DOHH2 (cell line): ENCODE data around the gene LSM8.

Experiments
- H3F3A ChIP-seq: fragments of 200-600 bp; sonication (generic), shearing (Covaris generic); 2 replicates; pipeline ENCODE4 v1.6.0; 2016; ENCODE audit warnings: antibody characterized with exemption, mild to moderate bottlenecking; ENCODE audit not compliant: control insufficient read depth, insufficient read depth
- H3K27ac ChIP-seq: fragments of 200-600 bp; sonication (generic); 2 replicates; pipeline ENCODE4 v1.5.1; 2014; ENCODE audit warnings: low read depth, mild to moderate bottlenecking, low read length, moderate library complexity
- H3K27me3 ChIP-seq: fragments of 200-600 bp; sonication (generic); 2 replicates; pipeline ENCODE4 v1.6.1; 2014; ENCODE audit warnings: mild to moderate bottlenecking, low read length, mixed read lengths; ENCODE audit not compliant: control insufficient read depth
- H3K36me3 ChIP-seq: fragments of 200-600 bp; sonication (generic); 2 replicates; pipeline ENCODE4 v1.6.1; 2014; ENCODE audit warnings: mild to moderate bottlenecking, low read length, moderate library complexity, mixed read lengths; ENCODE audit not compliant: control insufficient read depth
- H3K4me1 ChIP-seq: fragments of 200-600 bp; sonication (generic); 2 replicates; pipeline ENCODE4 v1.6.1; 2014; ENCODE audit warnings: mild to moderate bottlenecking, low read length, mixed read lengths; ENCODE audit not compliant: control insufficient read depth
- H3K4me2 ChIP-seq: fragments of 200-600 bp; sonication (generic); 2 replicates; pipeline ENCODE4 v1.6.0; 2014; ENCODE audit warnings: mild to moderate bottlenecking, low read length, moderate library complexity
- H3K4me3 ChIP-seq: fragments of 200-600 bp; sonication (generic); 2 replicates; pipeline ENCODE4 v1.5.1; 2014; ENCODE audit warnings: mild to moderate bottlenecking, low read length, mixed read lengths
- H3K79me2 ChIP-seq: fragments of 200-600 bp; sonication (generic); 2 replicates; pipeline ENCODE4 v1.6.1; 2014; ENCODE audit warnings: mild to moderate bottlenecking, low read length, mixed read lengths; ENCODE audit not compliant: control insufficient read depth
- H3K9me2 ChIP-seq: fragments of 200-600 bp; sonication (generic); replicated peaks from 2 replicates; pipeline ENCODE4 v1.6.1; 2014; ENCODE audit warnings: mild to moderate bottlenecking, low read length, mixed read lengths; ENCODE audit not compliant: control insufficient read depth
- H3K9me3 ChIP-seq: fragments of 200-600 bp; sonication (generic); 2 replicates; pipeline ENCODE4 v1.6.1; 2014; ENCODE audit warnings: antibody characterized with exemption, low read length, mixed read lengths; ENCODE audit not compliant: control insufficient read depth, insufficient read depth
- H4K20me1 ChIP-seq: fragments of 200-600 bp; sonication (generic); 2 replicates; pipeline ENCODE4 v1.6.0; 2014; ENCODE audit warnings: low read depth, mild to moderate bottlenecking, antibody characterized with exemption, low read length, moderate library complexity; ENCODE audit not compliant: control insufficient read depth, insufficient read depth
- CTCF ChIP-seq: fragments of 200-600 bp; sonication (generic); IDR thresholded peaks from one replicate; pipeline ENCODE4 v1.5.1; 2014; ENCODE audit warnings: antibody characterized with exemption, mild to moderate bottlenecking, low read depth, low read length; ENCODE audit not compliant: poor library complexity, severe bottlenecking
- EZH2phosphoT487 ChIP-seq: fragments of 200-600 bp; sonication (generic); IDR thresholded peaks from 2 replicates; pipeline ENCODE4 v1.6.1; 2017; ENCODE audit warnings: borderline replicate concordance, mild to moderate bottlenecking, antibody characterized with exemption, low read length, moderate library complexity, mixed read lengths

LSM8 gene

DNA sequence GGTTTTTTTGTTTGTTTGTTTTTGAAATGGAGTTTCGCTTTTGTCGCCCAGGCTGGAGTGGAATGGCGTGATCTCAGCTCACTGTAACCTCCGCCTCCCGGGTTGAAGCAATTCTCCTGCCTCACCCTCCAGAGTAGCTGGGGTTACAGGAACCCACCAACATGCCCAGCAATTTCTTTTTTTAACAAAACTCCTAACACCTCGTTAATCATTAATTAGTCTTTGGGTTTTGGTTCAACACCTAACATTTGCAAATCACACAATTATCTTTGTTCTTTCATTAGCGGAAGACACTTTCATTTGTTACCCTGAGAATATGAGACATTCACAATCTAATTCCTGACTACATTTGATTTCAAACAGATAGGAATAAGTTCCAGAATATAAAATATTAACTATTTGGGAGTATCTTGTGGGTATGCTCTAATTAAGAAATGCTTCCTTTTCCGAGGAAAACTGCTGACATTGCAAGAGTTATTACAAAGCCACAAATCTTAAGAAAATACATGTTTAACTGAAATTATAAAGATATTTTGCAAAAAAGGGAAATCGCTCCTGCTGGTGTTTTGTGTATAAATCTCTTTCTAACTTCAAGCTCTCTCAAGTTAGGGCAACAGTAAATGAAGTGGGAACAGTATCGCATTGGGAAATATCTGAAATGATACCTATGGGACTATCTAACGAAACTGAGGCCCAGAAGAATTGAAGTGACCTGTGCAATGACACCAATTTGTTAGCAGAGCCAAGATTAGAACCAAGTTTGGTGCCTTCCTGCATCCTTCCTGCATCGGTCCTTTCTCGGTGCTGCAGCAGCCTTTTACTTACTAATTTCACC lies 1.2 kb upstream of the LSM8 start:
- H4K20me1 ChIP-seq, result peaks cover 20% of the 10 kb centered on the region
- H3K9me2 ChIP-seq, result no peaks in the 10 kb centered on the region
- peaks cover 72% of the 10 kb centered on the region for H3K4me1 ChIP-seq
- H3K9me3 ChIP-seq, result no peaks in the 10 kb centered on the region
- TF ChIP-seq EZH2phosphoT487 (no peak), CTCF (no peak)
- peaks cover 16% of the 10 kb centered on the region for H3F3A ChIP-seq
- H3K27ac ChIP-seq, result peak overlapping the region; percentile 75
- no peaks in the 10 kb centered on the region for H3K27me3 ChIP-seq
- peaks cover 42% of the 10 kb centered on the region for H3K36me3 ChIP-seq
- peak overlapping the region; percentile 88 for H3K4me3 ChIP-seq
- H3K79me2 ChIP-seq, result peaks cover 57% of the 10 kb centered on the region
- H3K4me2 ChIP-seq, result peak overlapping the region; percentile 68

- Histone ChIP-seq H4K20me1 (peaks cover 24% of the 10 kb centered on the region), H3K27me3 (no peaks in the 10 kb centered on the region), H3K4me2 (peak overlapping the region; percentile 68), H3K79me2 (peaks cover 63% of the 10 kb centered on the region), H3K4me3 (peak overlapping the region; percentile 88), H3K27ac (peak overlapping the region; percentile 75), H3F3A (peaks cover 16% of the 10 kb centered on the region), H3K36me3 (peaks cover 48% of the 10 kb centered on the region), H3K9me2 (no peaks in the 10 kb centered on the region), H3K9me3 (no peaks in the 10 kb centered on the region), H3K4me1 (peaks cover 66% of the 10 kb centered on the region)
- TF ChIP-seq CTCF, result no peak
- TF ChIP-seq EZH2phosphoT487, result no peak
Observed at GRCh38 chr7:118183428-118183785, 557 bp upstream of the LSM8 start.

DNA sequence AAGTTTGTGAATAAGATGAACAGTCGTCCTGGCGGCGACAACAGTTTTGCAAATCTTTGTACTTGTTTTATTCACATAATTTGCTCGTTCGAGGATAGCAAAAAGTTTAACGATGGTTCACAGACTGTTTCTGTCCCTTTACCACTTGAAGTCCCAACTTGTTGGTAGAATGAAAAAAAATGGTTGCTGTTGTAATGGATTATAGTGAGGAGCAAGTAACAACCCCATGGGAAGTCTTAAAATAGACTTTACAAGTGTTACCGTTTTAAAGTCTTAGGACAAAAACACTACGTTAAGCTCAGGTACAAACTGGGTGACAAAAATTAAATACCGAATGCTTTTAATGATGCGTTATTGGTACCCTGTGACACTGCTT lies 589 bp downstream of the LSM8 start:
- peaks cover 24% of the 10 kb centered on the region for H4K20me1 ChIP-seq
- H3K79me2 ChIP-seq, result peaks cover 69% of the 10 kb centered on the region
- H3K4me2 ChIP-seq, result peak overlapping the region; percentile 87
- peaks cover 55% of the 10 kb centered on the region for H3K4me1 ChIP-seq
- peak overlapping the region; percentile 75 for H3K27ac ChIP-seq
- no peaks in the 10 kb centered on the region for H3K27me3 ChIP-seq
- no peaks in the 10 kb centered on the region for H3K9me2 ChIP-seq
- H3K9me3 ChIP-seq, result no peaks in the 10 kb centered on the region
- peaks cover 14% of the 10 kb centered on the region for H3F3A ChIP-seq
- peaks cover 59% of the 10 kb centered on the region for H3K36me3 ChIP-seq
- TF ChIP-seq EZH2phosphoT487 (no peak), CTCF (peak; percentile 23)
- peak overlapping the region; percentile 88 for H3K4me3 ChIP-seq
